Ureter (tissue), 1 donor: Measurements from ENCODE around the gene RNASE12. TPM values are rescaled to one million over a fixed set of nuclear protein-coding genes. Genes with fewer than 3 reads are reported as not detected.
A peak's percentile ranks its signal among the peaks of the same experiment; 100 is the strongest.
"Not testable (repeated sequence)": the region's sequence is repeated elsewhere in the genome, so short reads cannot be mapped to it uniquely, and the experiment has no call there.

Source experiments
- DNase-seq: peaks from one replicate; pipeline ENCODE4 v3.0.0-alpha.2; 2020; ENCODE audit warnings: low spot score
- total RNA-seq: library from RNA; stranded (reverse); gene quantifications from one replicate; pipeline ENCODE4 v1.2.4, GENCODE V29; 2023
- donor health status: DM: yes; HTN: yes; CAD: no.

Gene RNASE12
- not detected for total RNA-seq

- DNase-seq: no peak
These were observed at the start of gene RNASE12 for GRCh38 chr14:20591235-20591634. TSS of gene RNASE12 (minus strand) at chr14:20591376. CDS start at chr14:20590723, 653 bp downstream.

- peak; percentile 67 for DNase-seq
These were observed 41.9 kb upstream of the RNASE12 start for GRCh38 chr14:20632831-20633691.

GRCh38 chr14:20632448-20632830, 41.3 kb upstream of the RNASE12 start:
- no peak for DNase-seq

GRCh38 chr14:20631880-20632389, 40.8 kb upstream of the RNASE12 start:
- no peak for DNase-seq

GRCh38 chr14:20631023-20631879, 40.1 kb upstream of the RNASE12 start:
- no peak for DNase-seq

- no peak for DNase-seq
These were observed 39.3 kb upstream of the RNASE12 start for GRCh38 chr14:20630340-20631022.

GRCh38 chr14:20628063-20628854, 37.1 kb upstream of the RNASE12 start:
- DNase-seq: no peak

GRCh38 chr14:20627346-20628027, 36.3 kb upstream of the RNASE12 start:
- DNase-seq: no peak

- DNase-seq: no peak
These were observed 35.1 kb upstream of the RNASE12 start for GRCh38 chr14:20626274-20626673.

- DNase-seq: peak; percentile 67
These were observed 33.4 kb upstream of the RNASE12 start for GRCh38 chr14:20624495-20625070.

GRCh38 chr14:20623798-20624197, 32.6 kb upstream of the RNASE12 start:
- no peak for DNase-seq

- DNase-seq: no peak
These were observed 31.7 kb upstream of the RNASE12 start for GRCh38 chr14:20622816-20623291.

GRCh38 chr14:20620798-20621478, 29.8 kb upstream of the RNASE12 start:
- DNase-seq: no peak

- not testable (repeated sequence) for DNase-seq
These were observed 28.5 kb upstream of the RNASE12 start for GRCh38 chr14:20619688-20620087.

GRCh38 chr14:20618271-20618749, 27.1 kb upstream of the RNASE12 start:
- DNase-seq: no peak

GRCh38 chr14:20617138-20618003, 26.2 kb upstream of the RNASE12 start:
- DNase-seq: no peak

- no peak for DNase-seq
These were observed 24.8 kb upstream of the RNASE12 start for GRCh38 chr14:20615996-20616395.
